Stimulated activated CD4-positive, alpha-beta T cell treated with anti-CD3 and anti-CD28 coated beads, Interleukin-4, amount 100 ng/mL, for 24 hours (primary cell): Measurements from ENCODE around the gene ELL.
A peak's percentile ranks its signal among the peaks of the same experiment; 100 is the strongest.
"Not testable (repeated sequence)": the region's sequence is repeated elsewhere in the genome, so short reads cannot be mapped to it uniquely, and the experiment has no call there.

ENCODE experiments used
- DNase-seq: peaks from one replicate; pipeline ENCODE4 v3.0.0-alpha.2; 2020

Gene ELL

GRCh38 chr19:18521692-18522123 lies at the start of gene ELL:
ELL (minus strand) TSS chr19:18522070; CDS start chr19:18522055, 15 bp downstream.
- DNase-seq = no peak

GRCh38 chr19:18568367-18568766 lies 46.5 kb upstream of the ELL start:
- no peak for DNase-seq

DNA sequence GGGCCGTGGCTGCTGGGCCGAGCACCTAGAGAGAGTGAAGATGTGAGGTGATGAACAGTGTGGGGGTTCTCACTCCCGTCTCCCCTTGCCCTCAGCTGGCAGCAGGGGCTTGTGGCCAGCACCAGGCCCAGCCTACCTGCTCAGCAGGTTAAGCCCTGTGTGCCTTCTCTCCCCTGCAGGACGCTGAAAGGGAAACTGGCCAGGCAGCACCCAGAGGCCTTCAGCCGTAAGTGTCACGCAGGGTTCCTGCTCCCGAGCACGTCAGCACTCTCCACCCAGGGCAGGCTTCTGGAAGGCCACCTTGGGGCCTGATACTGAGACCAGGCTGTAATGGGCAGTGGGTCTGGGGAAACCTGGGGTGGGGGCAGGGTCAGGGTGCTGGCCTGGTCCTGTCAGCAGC lies 45.1 kb upstream of the ELL start:
- no peak for DNase-seq

DNA sequence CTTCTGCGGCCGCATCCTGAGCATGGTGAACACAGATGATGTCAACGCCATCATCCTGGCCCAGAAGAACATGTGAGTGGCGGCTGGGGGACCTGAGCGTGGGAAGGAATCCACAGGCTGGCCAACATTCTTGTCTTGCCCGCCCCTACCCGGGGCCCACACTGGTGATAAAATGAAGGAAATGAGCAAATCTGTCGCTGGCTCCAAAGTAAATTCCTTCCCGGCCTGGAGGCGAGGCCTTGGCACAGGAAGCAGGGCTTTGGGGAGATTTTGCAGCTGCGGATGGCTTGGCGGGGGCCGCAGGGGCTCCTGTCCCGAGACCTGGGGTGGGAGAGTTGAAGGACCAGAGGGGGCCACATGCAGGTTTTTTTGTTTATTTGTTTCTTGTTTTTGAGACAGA lies 40.2 kb upstream of the ELL start:
- DNase-seq = no peak

- DNase-seq = no peak
These were observed 37.8 kb upstream of the ELL start for GRCh38 chr19:18559685-18560084.

DNA sequence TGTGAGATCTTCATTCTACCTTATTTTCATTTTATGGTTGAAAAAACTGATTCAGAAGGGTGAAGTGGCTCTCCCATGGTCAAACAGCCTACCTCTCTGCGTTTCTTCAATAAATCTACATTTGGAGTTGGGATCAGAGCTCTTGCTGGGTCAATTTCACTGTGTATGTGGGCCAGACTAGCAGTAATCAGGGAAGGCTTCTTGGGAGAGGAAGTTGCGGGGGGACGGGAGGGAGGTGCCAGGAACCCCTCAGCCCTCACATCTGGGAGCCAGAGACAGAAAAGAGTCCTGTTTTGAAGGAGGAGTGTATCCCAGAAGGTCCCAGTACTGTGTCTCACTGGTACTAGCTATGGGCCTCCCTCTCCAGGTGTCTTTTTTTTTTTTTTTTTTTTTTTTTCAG lies 36.7 kb upstream of the ELL start:
- DNase-seq = no peak

- no peak for DNase-seq
These were observed 36.3 kb upstream of the ELL start for GRCh38 chr19:18558202-18558555.

DNA sequence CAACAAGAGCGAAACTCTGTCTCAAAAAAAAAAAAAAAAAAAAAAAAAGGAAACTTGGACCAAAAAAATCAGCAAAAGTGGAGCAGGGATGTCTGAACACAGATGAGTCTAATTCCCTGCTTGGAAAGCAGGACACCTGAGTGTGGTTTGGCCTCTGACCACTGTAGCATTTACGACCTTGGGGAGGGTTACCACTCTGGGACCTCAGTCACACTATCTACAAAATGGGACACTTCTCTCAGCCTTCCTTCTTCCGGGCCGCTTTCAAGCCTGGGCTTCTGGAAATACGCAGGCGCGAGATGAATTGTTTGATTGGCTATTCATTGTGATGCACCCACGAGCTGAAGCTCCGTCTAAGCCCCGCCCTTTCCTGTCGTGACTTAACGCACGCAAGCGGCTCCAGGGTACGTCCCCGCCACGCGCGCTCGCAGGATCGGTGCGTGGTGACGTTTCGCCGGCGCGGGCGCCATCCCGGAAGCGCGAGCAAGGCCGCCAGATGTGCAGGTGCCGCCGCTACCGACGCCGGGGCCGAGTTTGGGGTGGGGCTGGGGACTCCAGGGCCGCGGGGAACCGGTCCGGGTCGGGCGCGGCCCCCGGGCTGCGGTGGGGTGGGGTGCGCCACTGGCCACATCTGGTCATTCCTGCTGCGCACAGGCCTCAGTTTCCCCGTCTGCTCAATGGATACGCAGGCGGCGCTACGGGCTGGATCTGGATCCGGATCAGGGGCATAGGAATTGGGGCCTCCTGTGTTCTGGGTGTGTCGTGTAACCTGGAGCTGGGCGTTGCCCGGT lies 35.7 kb upstream of the ELL start, which contains the start of gene KXD1:
TSS of gene KXD1 (plus strand) at position 460 of the 791 bp plus-strand sequence. CDS start 4,187 bp downstream, outside the sequence.
- DNase-seq = peak; percentile 99

GRCh38 chr19:18551631-18552030 lies 29.8 kb upstream of the ELL start:
- DNase-seq = no peak

DNA sequence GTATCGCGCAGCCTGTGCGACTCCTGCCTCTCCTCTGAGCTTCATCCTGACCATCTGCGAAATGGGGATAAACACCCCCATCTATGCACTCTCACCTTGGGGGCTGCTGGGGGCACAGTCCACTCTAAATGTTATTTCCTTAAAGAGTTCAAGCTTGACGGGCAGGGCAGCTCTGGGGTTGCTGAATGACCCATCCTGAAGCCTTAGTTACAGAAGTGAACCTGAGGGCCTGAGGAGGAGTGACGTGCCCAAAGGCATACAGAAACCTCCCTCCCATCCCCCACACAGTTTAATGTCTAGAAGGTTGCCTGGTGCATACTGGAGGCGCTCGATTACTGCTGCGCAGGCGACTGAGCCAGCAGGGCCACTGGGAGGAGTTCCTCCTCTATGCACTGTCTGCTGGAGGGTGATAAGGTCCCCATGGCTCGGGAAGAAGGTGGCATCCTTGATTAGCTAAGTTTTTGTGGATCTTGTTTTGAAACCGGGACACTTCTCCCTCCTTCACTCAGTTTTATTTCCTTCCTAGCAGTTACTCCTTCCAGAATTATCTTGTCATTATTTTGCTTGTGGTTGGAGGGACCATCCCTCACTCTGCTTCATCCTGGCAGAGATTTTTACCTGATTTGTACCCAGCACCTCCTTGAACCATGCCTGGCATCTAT lies 22.1 kb upstream of the ELL start:
- DNase-seq = peak; percentile 83

DNA sequence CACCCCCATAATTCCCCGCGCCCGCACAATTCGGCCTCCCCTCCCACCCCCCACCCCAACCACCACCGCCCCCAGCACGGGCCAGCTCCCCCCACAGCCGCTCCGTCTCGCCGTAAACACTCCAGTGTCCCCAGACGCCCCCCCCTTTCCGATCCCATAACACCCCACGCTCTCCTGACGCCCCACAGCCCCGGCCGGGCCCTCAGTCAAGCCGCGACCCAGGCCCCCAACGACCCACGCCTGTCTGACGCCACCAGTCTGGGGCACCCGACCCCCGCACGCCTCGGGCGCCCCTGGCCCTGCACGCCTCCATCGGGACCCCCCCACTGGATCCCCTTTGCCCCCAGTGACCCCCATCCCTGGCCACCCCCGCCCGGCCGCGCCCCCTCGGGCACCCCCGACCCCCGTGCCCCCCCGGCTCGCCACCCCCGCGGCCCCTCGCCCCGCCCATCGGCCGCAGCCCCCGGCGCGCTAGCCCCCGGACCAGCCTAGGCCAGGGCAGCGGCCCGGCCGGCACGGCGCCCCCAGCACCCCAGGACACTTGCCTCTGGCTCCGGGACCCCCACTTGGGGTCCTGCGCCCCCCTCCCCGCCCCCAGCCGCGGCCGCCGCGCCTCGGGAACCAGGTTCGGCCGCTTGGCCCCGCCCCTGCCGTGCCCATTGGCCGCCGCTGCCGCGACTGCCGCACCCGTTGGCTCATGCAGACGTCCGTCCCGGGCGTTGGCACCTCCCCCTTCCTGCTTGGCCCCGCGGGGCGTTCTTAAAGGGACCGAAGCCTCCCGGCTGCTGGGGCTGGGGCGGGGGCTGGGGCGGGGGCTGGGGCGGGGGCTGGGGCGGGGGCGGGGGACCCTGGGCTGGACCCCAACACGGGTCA lies 21.3 kb upstream of the ELL start, which contains the start of gene FKBP8:
TSS of gene FKBP8 (minus strand) at position 633 of the 873 bp plus-strand sequence. CDS start 1,603 bp downstream, outside the sequence.
- DNase-seq = peak; percentile 95

DNA sequence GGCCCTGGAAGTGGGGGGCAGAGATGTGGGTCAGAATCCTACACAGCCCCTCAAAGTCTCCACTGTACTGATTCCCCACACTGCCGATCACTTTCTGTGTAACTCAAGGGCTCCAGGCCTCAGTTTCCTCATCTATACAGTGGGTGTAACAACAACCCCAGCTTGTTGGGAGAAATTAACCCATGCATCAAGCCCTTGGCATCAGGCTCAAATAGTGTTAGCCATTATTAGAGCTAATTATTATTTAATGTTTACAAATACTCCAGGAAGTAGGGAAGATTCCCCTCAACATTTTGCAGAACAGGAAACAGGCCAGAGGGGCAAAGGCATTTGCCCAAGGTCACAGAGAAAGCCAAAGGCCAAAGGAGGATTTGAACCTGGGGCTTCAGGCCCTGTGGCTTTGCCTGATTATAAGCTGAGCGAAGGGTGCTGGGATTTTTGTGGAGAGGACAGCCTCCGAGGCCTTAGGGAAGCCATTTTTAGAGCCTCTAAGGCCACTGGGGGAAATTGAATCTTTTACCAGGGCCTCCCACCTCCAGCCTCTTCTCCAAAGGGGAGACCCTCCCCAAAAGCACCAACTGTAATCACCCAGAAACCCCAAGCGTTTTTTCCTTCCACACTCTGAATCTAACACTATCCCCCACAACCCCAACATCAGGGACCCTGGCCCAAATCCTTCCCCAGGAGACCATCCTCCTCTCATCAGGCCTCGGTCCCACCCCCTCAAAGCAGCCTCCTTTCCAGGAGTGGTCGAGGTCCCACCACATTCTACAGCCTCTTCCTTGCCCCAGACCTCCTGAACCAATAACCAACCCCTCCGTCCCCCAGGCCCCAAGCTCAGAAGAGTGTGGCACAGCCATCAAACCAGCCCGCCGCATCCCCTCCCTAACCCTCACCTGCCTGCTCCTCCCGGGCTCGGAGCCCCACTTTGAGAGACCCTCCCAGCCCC lies 20.4 kb upstream of the ELL start:
- DNase-seq = no peak

GRCh38 chr19:18541258-18541991 lies 19.6 kb upstream of the ELL start:
- no peak for DNase-seq

GRCh38 chr19:18540200-18540599 lies 18.3 kb upstream of the ELL start:
- not testable (repeated sequence) for DNase-seq

DNA sequence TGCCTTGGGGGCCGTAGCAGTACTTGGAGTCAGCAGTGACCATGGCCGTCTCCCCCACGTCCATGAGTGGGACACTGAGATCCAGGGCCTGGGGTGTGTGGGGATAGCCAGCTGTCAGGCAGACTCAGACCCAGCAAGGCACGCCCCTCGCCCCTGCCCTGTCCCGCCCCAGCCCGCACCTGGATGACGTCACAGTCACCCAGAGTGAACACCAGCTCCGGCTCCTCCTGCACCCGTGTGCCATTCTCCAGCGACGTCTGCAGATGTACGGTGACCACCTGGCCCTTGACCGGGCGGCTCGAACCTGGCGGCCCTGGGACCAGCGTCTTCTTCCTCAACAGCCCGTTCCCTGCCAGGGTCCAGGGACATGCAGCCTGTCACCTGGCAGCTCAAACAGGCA lies 17.5 kb upstream of the ELL start:
- DNase-seq = no peak

- DNase-seq = no peak
These were observed 16.2 kb upstream of the ELL start for GRCh38 chr19:18538115-18538514.

GRCh38 chr19:18537431-18537830 lies 15.6 kb upstream of the ELL start:
- no peak for DNase-seq

DNA sequence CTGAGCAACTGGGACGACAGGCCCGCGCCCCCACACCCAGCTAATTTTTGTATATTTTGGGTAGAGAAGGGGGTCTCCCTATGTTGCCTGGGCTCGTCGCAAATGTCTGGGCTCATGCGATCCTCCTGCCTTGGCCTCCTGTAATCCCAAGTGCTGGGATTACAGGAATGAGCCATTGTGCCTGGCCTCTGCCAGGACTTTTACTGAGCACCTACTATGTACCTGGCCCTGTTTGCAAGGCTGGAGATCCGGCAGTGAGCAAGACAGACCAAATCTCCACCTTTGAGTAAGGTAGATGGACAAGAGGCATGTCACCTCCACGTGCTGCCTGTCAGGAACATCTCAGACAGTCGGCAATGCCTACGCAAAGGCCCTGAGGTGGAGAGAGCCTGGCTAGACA lies 14.6 kb upstream of the ELL start:
- DNase-seq = no peak

- DNase-seq = no peak
These were observed 11.2 kb upstream of the ELL start for GRCh38 chr19:18533058-18533457.

GRCh38 chr19:18532168-18532890 lies 10.5 kb upstream of the ELL start:
- DNase-seq = no peak

DNA sequence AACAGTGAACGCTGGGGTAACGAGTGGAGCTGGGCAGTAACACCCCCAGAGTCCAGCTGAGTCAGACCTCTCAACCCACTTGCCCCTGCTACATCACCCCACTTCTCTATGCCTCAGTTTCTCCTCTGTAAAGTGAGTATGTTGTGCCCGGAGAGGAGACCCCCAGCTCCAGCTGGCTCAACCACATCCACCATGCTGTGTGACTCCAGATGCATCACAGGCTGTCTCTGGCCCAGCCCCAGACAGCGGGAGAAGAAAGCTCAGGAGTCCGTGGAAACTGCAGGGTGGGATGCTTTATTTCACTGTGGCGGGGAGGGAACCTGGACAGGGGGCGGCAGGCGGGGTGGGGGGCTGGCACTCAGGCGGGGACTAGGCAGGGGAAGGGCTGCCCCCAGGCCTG lies 9.6 kb upstream of the ELL start:
- no peak for DNase-seq
